Neural progenitor cell (in vitro differentiated cells): ENCODE measurements around the gene ITPR1. TPM values are rescaled to one million over a fixed set of nuclear protein-coding genes. Genes with fewer than 3 reads are reported as not detected.

Source experiments
- DNase-seq: peaks from one replicate; pipeline ENCODE4 v3.0.0-alpha.2; 2016; ENCODE audit warnings: low spot score
- H2AFZ ChIP-seq: fragments of 200-600 bp; sonication (generic); replicated peaks from 2 replicates; pipeline ENCODE4 v1.6.1; 2016; ENCODE audit warnings: antibody characterized with exemption
- H3F3A ChIP-seq: fragments of 200-600 bp; sonication (generic); 2 replicates; pipeline ENCODE4 v1.6.1; 2016; ENCODE audit warnings: antibody characterized with exemption, low read depth
- H3K27ac ChIP-seq: fragments of 200-600 bp; sonication (generic); 2 replicates; pipeline ENCODE4 v1.5.1; 2016; ENCODE audit warnings: mild to moderate bottlenecking
- H3K27me3 ChIP-seq: fragments of 200-600 bp; sonication (generic); 2 replicates; pipeline ENCODE4 v1.6.1; 2016; ENCODE audit warnings: mild to moderate bottlenecking, moderate library complexity
- H3K36me3 ChIP-seq: fragments of 200-600 bp; sonication (generic); 2 replicates; pipeline ENCODE4 v1.5.1; 2016
- H3K4me1 ChIP-seq: fragments of 200-600 bp; sonication (generic); 2 replicates; pipeline ENCODE4 v1.6.1; 2016; ENCODE audit warnings: mixed run types
- H3K4me2 ChIP-seq: fragments of 200-600 bp; sonication (generic); 2 replicates; pipeline ENCODE4 v1.6.1; 2016
- H3K4me3 ChIP-seq: fragments of 200-600 bp; sonication (generic); 2 replicates; pipeline ENCODE4 v1.5.1; 2016
- H3K79me2 ChIP-seq: fragments of 200-600 bp; sonication (generic); 2 replicates; pipeline ENCODE4 v1.6.1; 2016; ENCODE audit warnings: low read depth
- H3K9ac ChIP-seq: fragments of 200-600 bp; sonication (generic); 2 replicates; pipeline ENCODE4 v1.6.1; 2016
- H3K9me3 ChIP-seq: fragments of 200-600 bp; sonication (generic); 2 replicates; pipeline ENCODE4 v1.5.1; 2016; ENCODE audit warnings: low read depth
- H4K20me1 ChIP-seq: fragments of 200-600 bp; sonication (generic); 2 replicates; pipeline ENCODE4 v1.6.1; 2016; ENCODE audit warnings: low read depth
- H3K27ac Mint-ChIP-seq: 3 replicates; pipeline ENCODE4 v1.8.0; 2021; ENCODE audit warnings: mixed read lengths
- H3K27me3 Mint-ChIP-seq: 2 replicates; pipeline ENCODE4 v1.8.0; 2022; ENCODE audit warnings: low read depth, mild to moderate bottlenecking, inconsistent platforms, moderate library complexity, mixed read lengths; ENCODE audit not compliant: insufficient read depth
- H3K36me3 Mint-ChIP-seq: 3 replicates; pipeline ENCODE4 v1.8.0; 2021; ENCODE audit warnings: mixed read lengths
- H3K4me1 Mint-ChIP-seq: 3 replicates; pipeline ENCODE4 v1.8.0; 2021; ENCODE audit warnings: mixed read lengths
- H3K4me3 Mint-ChIP-seq: 3 replicates; pipeline ENCODE4 v1.8.0; 2021; ENCODE audit warnings: mild to moderate bottlenecking, moderate library complexity, mixed read lengths
- H3K9me3 Mint-ChIP-seq: 3 replicates; pipeline ENCODE4 v1.8.0; 2020; ENCODE audit warnings: mixed read lengths
- EZH2 ChIP-seq: fragments of 200-600 bp; sonication (generic); IDR thresholded peaks from 2 replicates; pipeline ENCODE4 v1.6.1; 2017; ENCODE audit warnings: antibody characterized with exemption, mild to moderate bottlenecking, moderate library complexity
- EZH2phosphoT487 ChIP-seq: fragments of 200-600 bp; sonication (generic); IDR thresholded peaks from 2 replicates; pipeline ENCODE4 v1.6.1; 2017; ENCODE audit warnings: antibody characterized with exemption
- total RNA-seq: library from RNA; depleted of rRNA; stranded (reverse); fragments of >200 nt; gene quantifications from 2 replicates; pipeline ENCODE4 v1.2.3, GENCODE V29; 2015; ENCODE audit warnings: low replicate concordance
- TF ChIP-seq, protein P1 (sequence below): fragments of 200-600 bp; sonication (generic); IDR thresholded peaks from 2 replicates; pipeline ENCODE4 v1.5.1; 2017; ENCODE audit warnings: antibody characterized with exemption, mild to moderate bottlenecking

Gene ITPR1
- total RNA-seq, 1 donor from 2014 or later: 5.0 TPM

GRCh38 chr3:4674216-4674615 lies 181.1 kb downstream of the ITPR1 start:
- no peak overlapping the region for H3K4me3 Mint-ChIP-seq
- Histone ChIP-seq H3K79me2 (no peaks in the 10 kb centered on the region), H3K4me2 (no peak overlapping the region)

GRCh38 chr3:4675704-4676103 lies 182.6 kb downstream of the ITPR1 start:
- H3K27me3 Mint-ChIP-seq: peaks cover 2% of the 10 kb centered on the region
- TF ChIP-seq EZH2phosphoT487 (no peak), EZH2 (no peak)
- TF ChIP-seq, protein P1, sequence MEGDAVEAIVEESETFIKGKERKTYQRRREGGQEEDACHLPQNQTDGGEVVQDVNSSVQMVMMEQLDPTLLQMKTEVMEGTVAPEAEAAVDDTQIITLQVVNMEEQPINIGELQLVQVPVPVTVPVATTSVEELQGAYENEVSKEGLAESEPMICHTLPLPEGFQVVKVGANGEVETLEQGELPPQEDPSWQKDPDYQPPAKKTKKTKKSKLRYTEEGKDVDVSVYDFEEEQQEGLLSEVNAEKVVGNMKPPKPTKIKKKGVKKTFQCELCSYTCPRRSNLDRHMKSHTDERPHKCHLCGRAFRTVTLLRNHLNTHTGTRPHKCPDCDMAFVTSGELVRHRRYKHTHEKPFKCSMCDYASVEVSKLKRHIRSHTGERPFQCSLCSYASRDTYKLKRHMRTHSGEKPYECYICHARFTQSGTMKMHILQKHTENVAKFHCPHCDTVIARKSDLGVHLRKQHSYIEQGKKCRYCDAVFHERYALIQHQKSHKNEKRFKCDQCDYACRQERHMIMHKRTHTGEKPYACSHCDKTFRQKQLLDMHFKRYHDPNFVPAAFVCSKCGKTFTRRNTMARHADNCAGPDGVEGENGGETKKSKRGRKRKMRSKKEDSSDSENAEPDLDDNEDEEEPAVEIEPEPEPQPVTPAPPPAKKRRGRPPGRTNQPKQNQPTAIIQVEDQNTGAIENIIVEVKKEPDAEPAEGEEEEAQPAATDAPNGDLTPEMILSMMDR: no peak

More at GRCh38 chr3:4674216-4674615, 181.1 kb downstream of the ITPR1 start:
- no peaks in the 10 kb centered on the region for H3K4me1 Mint-ChIP-seq
- H3K9ac ChIP-seq: no peak overlapping the region
- H3K27ac Mint-ChIP-seq: no peak overlapping the region
- no peaks in the 10 kb centered on the region for H3K27me3 ChIP-seq
- H3K27me3 Mint-ChIP-seq: peaks cover 2% of the 10 kb centered on the region
- no peak overlapping the region for H3K27ac ChIP-seq
- H3F3A ChIP-seq: no peaks in the 10 kb centered on the region
- TF ChIP-seq EZH2phosphoT487 (no peak), EZH2 (no peak)
- TF ChIP-seq, protein P1: no peak
- H3K36me3 ChIP-seq: no peaks in the 10 kb centered on the region
- H3K4me1 ChIP-seq: no peaks in the 10 kb centered on the region
- no peaks in the 10 kb centered on the region for H3K36me3 Mint-ChIP-seq
- no peaks in the 10 kb centered on the region for H3K9me3 Mint-ChIP-seq
- no peak overlapping the region for H3K4me3 ChIP-seq
- H2AFZ ChIP-seq: no peak overlapping the region
- H3K9me3 ChIP-seq: no peaks in the 10 kb centered on the region
- no peaks in the 10 kb centered on the region for H4K20me1 ChIP-seq
- no peak for DNase-seq

GRCh38 chr3:4678320-4678719 lies 185.2 kb downstream of the ITPR1 start:
- no peaks in the 10 kb centered on the region for H3K36me3 Mint-ChIP-seq
- H3K4me3 Mint-ChIP-seq: no peak overlapping the region
- Histone ChIP-seq H2AFZ (no peak overlapping the region), H3K9me3 (no peaks in the 10 kb centered on the region), H3K27me3 (no peaks in the 10 kb centered on the region), H3K36me3 (no peaks in the 10 kb centered on the region), H3K27ac (no peak overlapping the region), H3K4me3 (no peak overlapping the region), H3F3A (no peaks in the 10 kb centered on the region), H4K20me1 (no peaks in the 10 kb centered on the region), H3K4me2 (no peak overlapping the region), H3K4me1 (no peaks in the 10 kb centered on the region), H3K9ac (no peak overlapping the region), H3K79me2 (no peaks in the 10 kb centered on the region)
- TF ChIP-seq, protein P1: no peak
- no peak for TF ChIP-seq EZH2
- no peak for TF ChIP-seq EZH2phosphoT487
- no peaks in the 10 kb centered on the region for H3K27me3 Mint-ChIP-seq
- no peaks in the 10 kb centered on the region for H3K9me3 Mint-ChIP-seq
- no peak overlapping the region for H3K27ac Mint-ChIP-seq
- H3K4me1 Mint-ChIP-seq: no peaks in the 10 kb centered on the region
- no peak for DNase-seq

More at GRCh38 chr3:4675704-4676103, 182.6 kb downstream of the ITPR1 start:
- Histone ChIP-seq H3K9me3 (no peaks in the 10 kb centered on the region), H3K4me1 (no peaks in the 10 kb centered on the region), H3K9ac (no peak overlapping the region), H4K20me1 (no peaks in the 10 kb centered on the region), H3K4me3 (no peak overlapping the region), H3K4me2 (no peak overlapping the region), H3K36me3 (no peaks in the 10 kb centered on the region), H2AFZ (no peak overlapping the region), H3K27ac (no peak overlapping the region), H3F3A (no peaks in the 10 kb centered on the region), H3K79me2 (no peaks in the 10 kb centered on the region), H3K27me3 (no peaks in the 10 kb centered on the region)
- Mint-ChIP-seq H3K4me1 (no peaks in the 10 kb centered on the region), H3K4me3 (no peak overlapping the region), H3K27ac (no peak overlapping the region), H3K36me3 (no peaks in the 10 kb centered on the region), H3K9me3 (no peaks in the 10 kb centered on the region)
- no peak for DNase-seq
